ENCODE results near the gene FMNL1. TPM values are rescaled to one million over a fixed set of nuclear protein-coding genes. Genes with fewer than 3 reads are reported as not detected.
"Not testable (repeated sequence)": the region's sequence is repeated elsewhere in the genome, so short reads cannot be mapped to it uniquely, and the experiment has no call there.

Gene FMNL1
- total RNA-seq, 2 donors from 2014 or later: 5.4 to 12.2 TPM

DNA sequence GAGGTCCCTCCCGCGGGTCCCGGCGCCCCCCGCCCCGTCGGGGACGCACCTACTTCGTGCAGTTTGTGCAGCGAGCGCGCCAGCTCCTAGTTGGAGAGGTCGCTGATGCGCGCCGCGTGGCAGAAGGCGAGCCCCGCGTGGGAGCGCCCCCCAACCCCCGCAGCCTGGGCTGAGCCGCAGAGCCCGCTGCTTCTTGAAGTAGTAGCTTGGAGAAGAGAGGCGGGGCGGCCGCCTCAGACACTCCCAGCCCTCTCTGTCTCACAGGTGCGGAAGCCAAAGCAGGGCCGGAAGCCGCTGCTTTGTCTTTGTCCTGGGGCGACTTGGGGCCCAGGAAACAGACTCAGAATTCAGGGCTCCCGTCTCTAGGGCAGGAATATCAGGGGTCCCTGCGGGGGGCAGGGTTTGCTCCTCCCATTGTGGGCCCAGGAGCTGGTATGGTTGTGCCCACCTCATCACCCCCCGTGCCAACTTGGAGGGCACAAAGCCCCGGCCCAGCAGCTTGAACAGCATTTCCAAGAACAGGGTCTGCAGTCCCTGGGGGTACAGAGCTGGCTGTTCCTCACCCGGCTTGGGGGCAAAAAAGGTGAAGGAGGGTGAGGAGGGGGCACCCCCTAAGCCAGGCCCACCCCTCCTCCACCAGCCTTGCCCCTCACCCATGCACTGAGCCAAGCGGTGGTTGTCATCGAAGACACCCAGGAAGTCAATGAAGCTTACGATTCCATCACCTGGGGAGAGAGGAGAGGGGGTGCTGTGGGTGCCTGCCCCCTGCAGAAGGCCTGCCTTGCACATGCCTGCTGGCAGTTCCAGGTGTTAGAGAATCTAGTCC, 26.7 kb downstream of the FMNL1 start:
- ATAC-seq (peak; percentile 70), DNase-seq (peak; percentile 68 to 84)
- intact Hi-C loops (cut with DNase I, micrococcal nuclease): no loop called here

DNA sequence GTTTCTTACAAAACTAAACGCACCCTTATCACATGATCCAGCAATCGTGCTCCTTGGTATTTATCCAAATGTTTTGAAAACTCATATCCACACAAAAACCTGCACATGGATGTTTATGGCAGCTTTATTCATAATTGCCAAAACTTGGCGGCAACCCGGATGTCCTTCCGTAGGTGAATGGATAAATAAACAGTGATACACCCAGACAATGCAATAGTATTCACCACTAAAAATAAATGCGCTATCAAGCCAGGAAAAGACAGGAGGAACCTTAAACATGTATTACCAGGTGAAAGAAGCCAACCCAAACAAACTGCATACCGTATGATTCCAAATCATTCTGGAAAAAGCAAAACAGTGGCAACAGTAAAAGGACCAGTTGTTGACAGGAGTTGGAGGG, 30.2 kb downstream of the FMNL1 start:
- intact Hi-C loops (cut with DNase I, micrococcal nuclease): no loop called here
- DNase-seq (no peak), ATAC-seq (peak; percentile 10)

DNA sequence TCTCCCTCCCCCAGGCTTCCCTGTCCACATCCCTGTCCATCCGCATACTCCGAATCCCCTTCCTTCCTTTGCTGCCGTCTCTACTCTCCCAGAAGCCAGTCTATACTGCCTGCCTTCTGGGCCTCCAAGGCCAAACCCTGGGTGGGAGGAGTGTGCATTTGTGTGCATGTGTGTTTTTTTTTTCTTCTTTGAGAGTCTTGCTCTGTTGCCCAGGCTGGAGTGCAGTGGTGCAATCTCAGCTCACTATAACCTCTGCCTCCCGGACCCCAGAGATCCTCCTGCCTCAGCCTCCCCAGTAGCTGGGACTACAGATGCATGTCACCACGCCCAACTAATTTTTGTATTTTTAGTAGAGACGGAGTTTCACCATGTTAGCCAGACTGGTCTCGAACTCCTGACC, 31.6 kb downstream of the FMNL1 start:
- intact Hi-C loops (cut with DNase I, micrococcal nuclease); DNase-seq; ATAC-seq: not testable (repeated sequence)

DNA sequence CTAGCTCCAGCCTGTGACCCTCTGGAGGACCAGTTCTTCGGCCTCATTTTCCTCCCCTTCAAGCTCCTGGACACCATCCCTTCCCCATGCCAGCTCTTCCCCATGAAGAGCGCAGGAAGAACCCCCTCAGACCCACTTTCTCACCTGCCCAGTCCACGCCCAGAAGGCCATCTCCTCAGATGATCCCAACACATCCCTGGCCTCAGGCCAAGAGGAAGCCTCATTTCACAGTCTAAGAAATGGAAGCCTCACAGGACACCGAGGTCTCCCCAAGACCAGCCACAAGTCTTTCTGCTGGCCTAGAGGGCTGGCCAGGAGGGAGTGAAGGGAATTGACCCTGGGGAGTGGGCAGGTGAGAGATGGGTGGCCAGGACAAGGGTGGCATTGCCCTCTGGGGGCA, 32.2 kb downstream of the FMNL1 start:
- ATAC-seq: no peak
- no peak for DNase-seq
- intact Hi-C loops (cut with DNase I, micrococcal nuclease): no loop called here

DNA sequence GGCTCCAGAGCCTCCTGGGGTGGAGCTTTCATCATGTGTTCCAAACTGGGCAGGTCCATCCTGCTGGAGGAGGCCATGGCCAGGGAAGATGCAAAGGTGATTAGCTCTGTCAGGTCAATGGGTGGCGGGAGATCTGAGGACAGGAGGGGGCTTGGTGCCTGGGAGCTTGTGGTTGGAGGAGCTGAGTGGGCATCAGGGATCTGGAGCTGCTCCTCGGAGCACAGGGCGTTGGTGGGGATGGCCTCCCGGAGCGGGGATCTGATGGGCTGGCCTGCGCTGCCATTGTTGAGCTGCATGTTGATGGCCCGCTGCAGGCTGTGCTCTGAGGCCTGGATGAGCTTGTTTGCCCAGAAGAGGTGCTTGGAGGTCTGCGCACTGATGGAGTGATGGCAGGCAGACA, 33.7 kb downstream of the FMNL1 start:
- DNase-seq (no peak), ATAC-seq (no peak)
- intact Hi-C loops (cut with DNase I, micrococcal nuclease): no loop called here

DNA sequence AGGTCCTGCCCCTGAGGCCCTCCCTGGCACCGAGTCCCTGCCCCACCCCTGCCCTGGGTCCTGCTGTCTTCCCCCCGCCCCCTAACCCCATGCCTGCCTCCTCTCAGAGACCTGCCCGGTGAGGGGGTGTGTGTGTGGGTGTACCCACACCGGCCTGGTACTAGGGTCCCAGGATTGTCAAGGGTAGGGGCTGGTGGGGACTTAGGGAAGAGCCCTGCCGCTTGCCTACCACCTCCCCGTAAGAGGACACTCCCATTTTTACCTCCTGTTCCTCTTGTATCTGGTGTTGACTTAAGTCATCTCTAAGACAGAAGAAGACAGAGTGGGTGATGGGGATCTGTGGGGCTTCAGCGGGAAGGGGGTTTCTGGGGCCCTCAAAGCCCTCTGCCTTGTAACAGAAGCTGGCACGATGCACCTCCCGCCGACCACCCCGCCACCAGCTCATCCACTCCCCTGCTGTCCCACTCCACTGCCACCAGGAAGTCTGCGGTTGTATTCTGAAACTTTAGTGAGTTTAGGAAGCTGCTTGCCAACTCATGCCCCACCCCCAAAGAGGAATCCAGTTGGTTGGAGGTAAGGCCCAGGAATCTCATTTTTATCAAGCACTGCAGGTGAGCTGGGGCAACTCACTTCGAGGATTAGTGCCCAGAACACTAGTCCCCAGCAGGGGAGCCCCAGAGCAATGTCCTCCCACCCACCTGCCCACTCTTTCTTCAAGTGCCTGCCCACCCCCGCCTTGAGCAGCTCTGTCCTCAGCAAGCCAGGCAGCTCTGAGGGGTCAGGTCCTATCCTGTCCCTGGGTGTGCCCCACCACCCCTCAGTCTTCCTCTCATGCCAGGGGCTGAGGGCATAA, 34.7 kb downstream of the FMNL1 start:
- peak; percentile 49 for ATAC-seq
- DNase-seq: no peak
- intact Hi-C loops (cut with DNase I, micrococcal nuclease): no loop called here

DNA sequence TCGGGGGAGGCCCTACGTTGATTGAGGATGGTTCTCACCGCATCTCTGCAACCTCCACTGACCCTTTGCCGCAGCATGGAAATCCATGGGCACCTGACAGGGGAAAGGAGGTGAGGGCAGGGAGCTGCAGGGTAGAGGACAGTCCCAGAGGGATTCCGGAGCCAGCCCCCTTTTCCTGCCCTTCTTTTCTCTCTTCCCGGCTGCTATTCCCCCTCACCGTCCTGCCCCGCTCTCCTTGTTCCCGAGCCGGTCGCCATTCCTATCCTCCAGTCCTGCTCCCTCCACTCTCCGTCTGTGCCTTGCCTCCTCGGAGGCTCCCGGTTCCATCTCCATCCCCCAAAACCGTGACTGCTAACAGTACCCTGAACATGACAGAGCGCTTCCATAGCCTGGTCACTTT, 35.4 kb downstream of the FMNL1 start:
- DNase-seq: no peak
- intact Hi-C loops (cut with DNase I, micrococcal nuclease): no loop called here
- ATAC-seq: no peak

DNA sequence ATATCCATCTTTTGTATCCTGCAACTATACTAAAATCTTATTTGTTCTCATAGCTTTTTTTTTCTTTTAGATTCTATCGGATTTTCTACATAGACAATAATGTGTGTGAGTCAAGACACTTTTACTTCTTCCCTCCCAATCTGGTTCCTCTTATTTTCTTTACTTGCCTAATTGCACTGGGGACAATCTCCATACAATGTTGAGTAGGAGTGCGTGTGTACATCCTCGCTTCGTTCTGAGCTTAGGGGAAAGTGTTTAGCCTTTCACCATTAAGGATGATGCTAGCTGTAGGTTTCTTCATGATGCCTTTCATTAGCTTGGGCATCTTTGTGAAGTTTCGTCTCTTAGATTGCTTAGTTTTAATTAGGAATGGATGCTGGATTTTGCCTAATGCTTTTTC, 37.3 kb downstream of the FMNL1 start:
- no peak for ATAC-seq
- intact Hi-C loops (cut with DNase I, micrococcal nuclease): no loop called here

DNA sequence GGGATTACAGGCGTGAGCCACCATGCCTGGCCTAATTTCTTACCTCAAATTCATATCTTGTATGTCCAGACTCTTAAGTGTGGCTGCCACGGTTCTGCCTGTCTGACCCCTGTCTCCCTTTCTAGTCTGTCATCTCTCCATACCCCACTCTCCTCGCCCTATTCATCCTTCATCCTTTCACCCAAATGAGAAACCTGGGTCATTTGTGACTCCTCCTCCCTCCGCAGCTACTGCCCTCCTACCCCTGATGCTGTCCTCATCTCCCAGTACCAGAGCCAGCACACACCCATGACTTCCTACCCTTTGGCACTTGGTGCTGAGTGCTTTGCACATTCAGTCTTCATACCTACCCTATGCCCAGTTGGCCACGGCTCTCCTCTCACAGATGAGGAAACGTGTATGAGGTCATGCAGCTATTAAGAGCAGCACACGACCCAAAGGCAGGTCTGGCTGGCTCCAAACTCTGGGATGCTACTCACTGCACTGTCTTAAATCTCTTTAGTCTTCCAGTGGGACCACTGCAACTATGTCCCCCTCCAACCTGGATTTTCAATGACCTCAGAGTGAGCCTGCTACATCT, 38.6 kb downstream of the FMNL1 start:
- intact Hi-C loops (cut with DNase I, micrococcal nuclease): no loop called here
- no peak for ATAC-seq
- no peak for DNase-seq

More for the DNA sequence above, 37.3 kb downstream of the FMNL1 start:
- DNase-seq: no peak

DNA sequence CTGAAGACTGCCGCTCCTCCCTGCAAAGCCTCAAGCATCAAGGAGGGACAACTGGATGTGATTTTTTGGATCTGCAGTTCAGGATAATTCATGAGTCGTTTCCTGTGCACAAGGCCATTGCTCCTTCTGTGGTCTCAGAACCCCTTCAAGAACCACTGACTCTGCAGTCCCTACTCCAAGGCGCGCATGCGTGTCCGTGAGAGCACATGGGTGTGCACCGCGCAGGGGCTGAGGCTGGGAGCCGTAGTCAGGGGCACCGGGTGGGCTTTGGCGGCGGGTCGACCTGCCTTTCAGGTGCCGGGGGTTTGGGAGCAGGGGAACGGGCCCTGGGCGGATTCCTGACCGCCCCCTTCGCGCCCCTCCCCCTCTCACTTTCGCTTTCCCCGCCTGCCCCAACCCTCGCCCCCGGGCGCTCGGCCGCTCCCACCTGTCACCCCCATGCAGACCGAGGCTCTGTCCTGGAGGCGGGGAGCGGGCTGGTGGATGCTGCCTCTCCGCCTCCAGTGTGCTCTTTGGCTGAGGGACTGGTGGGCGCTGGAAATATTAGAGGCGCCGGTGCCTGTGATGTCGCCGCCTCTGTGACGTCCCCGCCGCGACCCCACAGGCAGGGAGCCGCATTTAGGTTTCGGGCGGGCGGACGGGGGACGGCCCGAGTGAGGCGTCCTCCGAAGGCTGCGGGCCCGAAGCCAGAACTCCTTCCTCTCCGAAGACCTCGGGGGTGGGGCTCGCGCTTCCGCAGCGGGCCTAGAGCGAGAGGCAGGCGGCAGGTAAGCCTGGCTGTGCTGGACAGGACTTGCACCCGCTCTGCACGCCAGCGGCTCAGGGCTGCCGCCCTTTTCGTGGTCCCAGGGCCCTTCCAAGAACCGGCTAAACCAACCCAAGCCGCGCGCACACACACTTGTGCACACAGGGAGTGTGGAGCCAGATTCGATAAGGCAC, 40.2 kb downstream of the FMNL1 start, which contains the start of gene SPATA32:
TSS of gene SPATA32 (minus strand) at position 518 of the 939 bp plus-strand sequence. CDS start at position 440, 78 bp downstream.
- peak; percentile 62 for ATAC-seq
- intact Hi-C loops (cut with DNase I, micrococcal nuclease): no loop called here

DNA sequence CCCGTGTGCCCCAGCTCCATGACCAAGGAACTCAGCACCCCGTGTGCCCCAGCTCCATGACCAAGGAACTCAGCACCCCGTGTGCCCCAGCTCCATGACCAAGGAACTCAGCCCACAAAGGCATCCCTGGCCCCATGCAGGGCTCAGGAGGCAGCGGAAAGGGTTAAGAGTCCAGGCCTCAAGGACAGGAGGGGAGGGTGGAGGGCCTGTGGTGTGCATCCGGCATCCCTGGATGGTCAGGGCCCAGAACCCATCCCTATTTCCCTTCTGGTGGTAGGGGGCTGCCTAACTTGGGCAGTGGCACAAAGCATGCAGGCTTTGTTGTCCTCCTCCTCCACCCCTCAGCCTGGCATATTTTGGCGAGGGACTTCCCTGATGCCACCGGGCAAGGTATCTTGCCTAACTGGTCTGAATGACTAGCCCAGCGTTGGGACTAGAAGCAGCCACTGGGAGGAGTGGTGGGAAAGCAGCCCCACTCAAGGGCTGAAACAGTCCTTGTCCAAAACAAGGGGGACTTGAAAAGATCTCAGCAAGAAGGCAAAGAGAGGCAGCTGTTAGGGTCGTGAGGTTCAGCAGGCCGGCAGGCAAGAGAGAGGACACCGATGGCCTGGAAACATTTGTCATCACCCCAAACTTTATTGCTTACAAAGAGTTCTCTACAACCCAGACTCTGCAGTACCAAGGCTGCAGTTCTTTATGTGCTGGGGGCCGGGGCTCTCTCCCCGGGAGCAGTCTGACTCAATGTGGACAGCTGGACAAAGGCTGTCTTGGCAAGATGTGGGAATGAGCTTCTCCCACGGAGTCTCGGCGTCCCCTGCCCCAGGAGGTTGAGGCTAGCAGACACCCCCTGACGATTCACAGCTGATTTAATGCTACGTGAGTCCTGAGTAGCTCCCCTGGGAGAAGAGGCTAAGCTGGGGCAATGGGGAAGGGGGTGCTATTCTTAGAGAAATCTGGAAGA, 41.1 kb downstream of the FMNL1 start:
- intact Hi-C loops (cut with DNase I, micrococcal nuclease): no loop called here
- ATAC-seq (peak; percentile 3), DNase-seq (no peak)

More for the DNA sequence above, 40.2 kb downstream of the FMNL1 start, which contains the start of gene SPATA32:
- DNase-seq: peak; percentile 67 to 81

DNA sequence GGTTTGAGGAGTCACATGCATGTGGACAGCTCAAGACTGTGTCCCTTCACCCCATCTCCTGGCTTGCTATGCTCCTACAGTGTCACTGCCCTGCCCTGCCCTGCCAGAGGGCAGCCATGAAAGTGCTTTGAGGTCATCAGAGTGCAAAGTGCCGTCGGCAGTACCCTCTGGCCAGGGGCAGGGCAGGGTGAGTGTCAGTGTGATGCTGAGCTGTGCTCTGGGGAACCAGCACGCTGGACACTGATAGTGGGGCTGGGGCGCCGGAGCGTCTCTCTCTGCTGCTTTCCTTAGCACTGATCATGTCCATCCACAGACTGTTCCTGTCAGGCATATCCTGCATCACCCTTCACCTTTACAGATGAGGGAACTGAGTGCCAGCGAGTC, 41.8 kb downstream of the FMNL1 start:
- intact Hi-C loops (cut with DNase I, micrococcal nuclease): no loop called here
- no peak for DNase-seq

DNA sequence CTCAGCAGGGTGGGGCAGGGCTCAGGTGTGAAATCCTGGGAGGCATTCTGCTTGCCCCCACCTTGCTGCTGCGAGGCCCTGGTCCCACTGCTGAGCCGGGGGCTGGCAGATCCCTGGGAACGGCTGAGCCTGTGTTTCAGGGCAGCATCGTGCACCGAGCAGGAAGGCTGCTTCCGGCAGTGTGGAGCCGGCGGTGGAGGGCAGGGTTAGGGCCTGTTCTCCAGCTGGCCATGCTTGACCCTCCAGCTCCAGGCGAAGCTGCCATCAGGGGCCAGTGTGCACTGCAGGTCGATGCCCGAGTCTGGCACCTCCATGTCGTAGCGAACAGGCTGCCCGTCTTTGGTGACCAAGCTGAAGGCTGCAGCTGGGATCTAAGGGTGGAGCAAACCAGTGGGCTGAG, 42.7 kb downstream of the FMNL1 start:
- no peak for ATAC-seq
- intact Hi-C loops (cut with DNase I, micrococcal nuclease): no loop called here
- DNase-seq: no peak

More for the DNA sequence above, 41.8 kb downstream of the FMNL1 start:
- ATAC-seq: peak; percentile 12

DNA sequence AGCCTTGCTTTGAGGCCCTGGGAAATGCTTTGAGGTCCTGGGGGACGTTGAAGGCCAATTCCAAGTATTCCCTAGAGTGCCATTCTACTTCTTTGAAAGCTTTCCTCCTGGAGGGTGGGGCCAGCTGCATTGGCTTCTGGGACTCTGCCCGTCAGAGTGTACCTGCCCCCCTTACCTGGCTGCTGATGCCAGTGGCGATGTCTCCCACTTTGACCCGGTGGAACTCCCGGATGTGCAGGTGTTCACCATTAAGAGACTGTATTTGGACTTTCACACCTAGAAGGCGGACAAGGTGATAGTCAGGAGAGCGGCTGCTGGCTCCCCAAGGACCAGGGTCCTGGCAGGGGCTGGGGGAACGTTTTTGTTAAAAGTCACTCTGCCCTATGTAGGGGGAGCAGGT, 43.3 kb downstream of the FMNL1 start:
- intact Hi-C loops (cut with DNase I, micrococcal nuclease): no loop called here
- ATAC-seq (peak; percentile 4), DNase-seq (no peak)

DNA sequence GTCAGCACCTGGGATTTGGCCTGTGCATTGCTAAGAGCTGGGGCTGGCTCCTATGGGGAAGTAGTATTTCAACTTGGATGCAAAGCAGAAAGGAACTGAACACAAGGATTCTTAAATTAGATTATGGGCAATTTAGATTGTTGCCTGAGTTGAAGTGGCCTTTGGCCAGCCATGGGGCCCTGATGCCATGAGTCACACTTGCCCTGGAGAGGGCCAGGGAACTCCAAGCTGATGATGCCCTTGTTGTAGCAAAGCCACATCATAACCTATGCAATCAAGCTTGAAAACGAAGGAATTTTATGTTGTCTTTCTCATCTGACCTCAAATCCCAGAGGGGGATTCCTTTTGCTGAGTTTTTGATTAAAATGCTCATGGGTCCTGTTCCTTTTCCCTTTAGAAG, 44.1 kb downstream of the FMNL1 start:
- intact Hi-C loops (cut with DNase I, micrococcal nuclease): no loop called here
- peak; percentile 64 to 76 for DNase-seq
- peak; percentile 82 for ATAC-seq

DNA sequence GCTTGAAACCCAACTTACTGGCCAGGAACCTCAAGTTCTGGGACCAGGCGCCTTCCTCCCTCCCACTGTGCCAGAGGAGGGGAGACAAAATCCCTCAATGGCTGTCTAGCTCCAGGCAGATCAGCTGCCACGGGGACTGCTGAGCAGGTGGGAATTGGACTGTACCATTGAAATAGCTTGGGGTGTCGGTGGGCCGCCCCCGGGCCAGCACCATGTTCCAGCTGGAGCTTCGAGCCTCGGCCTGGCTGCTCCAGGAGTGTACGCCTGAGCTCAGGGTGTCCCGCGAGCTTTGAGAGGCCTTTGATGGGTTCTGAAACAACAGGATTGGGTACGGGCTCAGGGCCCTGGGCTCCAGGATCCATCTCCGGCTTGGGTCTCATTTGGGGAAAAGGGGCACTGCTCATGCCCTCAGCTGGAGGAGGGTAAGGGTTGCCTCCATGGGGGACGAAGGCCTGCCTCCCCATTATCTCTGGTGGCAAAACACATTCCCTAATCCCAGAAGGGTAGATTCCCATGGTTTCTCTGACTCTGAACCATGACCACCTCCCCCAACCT, 44.8 kb downstream of the FMNL1 start:
- ATAC-seq: no peak
- intact Hi-C loops (cut with DNase I, micrococcal nuclease): no loop called here
- DNase-seq: no peak

DNA sequence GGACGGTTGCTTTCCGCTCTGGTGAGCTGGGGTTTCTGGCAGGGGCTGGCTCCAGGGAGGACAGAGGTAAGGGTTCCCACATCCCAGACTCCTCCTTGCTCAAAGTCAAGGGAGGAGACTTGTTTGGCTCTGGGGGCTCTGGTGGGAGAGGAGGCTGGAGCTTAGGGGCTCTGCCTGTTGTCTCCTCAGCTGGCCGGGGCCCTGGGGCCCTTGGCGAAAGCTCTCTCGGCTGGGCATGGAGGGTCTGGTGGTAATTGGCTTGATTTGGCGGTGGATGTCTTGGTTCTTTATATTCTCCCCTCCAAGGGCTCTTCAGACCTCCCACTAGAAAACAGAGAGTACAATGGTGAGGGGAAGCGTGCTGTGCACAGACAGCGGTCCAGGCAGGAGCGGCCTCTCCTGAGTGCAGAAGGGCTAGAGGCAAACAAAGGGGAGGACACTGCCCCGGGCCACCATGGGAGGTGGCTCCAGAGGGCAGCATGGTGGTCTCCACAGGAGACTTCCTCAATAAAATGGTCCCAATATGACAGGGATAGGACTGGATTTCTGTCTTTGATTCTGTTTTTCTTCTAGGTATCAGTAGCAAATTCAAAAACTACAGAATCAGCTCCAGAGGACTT, 45.9 kb downstream of the FMNL1 start:
- intact Hi-C loops (cut with DNase I, micrococcal nuclease): no loop called here
- no peak for ATAC-seq
- no peak for DNase-seq
